Measurements from ENCODE around the gene RAD50. TPM values are rescaled to one million over a fixed set of nuclear protein-coding genes. Genes with fewer than 3 reads are reported as not detected.
"Not testable (repeated sequence)": the region's sequence is repeated elsewhere in the genome, so short reads cannot be mapped to it uniquely, and the experiment has no call there.

The RAD50 gene
- total RNA-seq, 1 donor from 2014 or later, result 18.6 TPM

DNA sequence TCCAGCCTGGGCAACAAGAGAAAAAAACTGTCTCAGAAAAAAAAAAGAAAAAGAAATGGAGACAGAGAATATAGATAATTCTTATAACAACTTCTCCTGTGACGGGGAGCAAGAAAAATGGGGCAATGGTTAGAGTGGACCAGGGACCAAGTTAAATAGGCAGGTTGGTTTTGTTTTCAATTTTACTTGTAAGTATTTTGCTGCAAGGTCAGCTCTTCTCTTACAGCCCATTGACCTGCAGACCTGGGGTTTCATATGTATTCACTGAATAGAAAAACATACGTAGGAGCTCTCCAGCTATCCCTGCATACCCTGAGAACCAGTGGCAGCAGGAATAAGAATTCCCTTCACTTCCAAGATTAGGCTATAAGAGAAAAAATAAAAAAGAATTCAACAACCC, 72.0 kb downstream of the RAD50 start:
- DNase-seq (ENCODE audit: extremely low read depth, low read depth, low spot score), result no peak

DNA sequence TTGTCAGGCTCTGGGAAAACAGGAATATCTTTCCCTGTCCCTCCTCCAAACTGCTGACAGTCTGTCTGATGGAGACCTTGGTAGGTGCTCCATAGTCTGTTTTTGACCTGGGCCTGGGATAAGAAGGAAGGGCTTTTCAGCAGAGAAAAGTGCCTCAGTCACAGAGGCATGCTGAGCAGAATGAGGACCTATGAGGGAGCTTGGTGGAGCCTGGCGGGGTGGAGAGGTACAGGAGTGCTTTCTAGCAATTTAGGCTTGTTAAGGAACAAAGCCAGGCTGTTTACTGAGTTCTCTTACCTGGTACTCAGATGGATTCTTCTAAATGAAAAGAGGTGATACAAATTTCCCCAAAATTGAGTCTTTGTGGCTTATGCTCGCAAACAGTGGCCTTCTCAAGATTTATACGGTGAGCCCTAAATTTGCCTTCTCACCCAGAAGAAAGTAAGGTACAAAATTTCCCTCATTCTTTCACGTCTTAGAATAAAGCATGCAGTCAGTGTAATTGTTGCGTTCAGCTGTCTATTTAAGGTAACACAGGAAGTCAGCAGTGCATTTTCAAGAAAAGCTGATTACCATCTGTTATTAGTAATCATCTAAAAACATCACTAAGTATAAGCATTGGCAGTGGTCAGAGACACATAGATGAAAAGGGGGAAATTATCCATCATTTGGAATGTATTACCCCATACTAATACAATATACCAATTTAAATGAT, 72.6 kb downstream of the RAD50 start:
- no peak for DNase-seq (ENCODE audit: extremely low read depth, low read depth, low spot score)

DNA sequence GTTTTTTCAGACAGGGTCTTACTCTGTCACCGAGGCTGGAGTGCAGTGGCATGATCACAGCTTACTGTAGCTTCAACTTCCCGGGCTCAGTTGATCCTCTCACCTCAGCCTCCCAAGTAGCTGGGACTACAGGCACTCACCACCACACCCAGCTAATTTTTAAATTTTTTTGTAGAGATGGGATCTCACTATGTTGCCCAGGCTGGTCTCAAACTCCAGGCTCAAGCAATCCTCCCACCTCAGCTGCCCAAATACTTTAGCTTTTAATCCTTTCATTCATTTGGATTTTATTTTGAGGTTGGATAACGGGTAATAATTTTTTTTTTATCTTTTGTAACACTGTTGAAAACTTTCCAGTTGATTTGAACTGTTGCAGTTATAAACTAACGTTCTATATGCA, 76.8 kb downstream of the RAD50 start:
- not testable (repeated sequence) for DNase-seq (ENCODE audit: extremely low read depth, low read depth, low spot score)

DNA sequence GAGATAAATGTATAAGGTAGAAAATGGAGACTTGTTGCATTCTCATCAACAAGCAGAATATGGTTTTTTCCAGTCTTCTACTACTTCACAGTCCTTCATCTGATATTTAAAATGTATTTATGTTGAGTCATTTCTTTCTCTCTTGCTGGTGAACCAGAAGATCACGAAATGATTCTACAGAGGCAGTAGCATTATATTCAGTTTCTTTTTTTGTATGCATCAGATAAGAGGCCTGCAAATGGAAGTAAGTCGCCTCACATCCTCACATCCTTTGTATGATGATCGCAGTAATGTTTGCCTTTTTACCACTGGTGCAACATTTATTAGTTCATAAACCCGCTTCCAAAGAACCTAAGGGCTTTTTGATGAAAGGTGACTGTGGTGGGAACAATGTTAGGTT, 79.1 kb downstream of the RAD50 start:
- no peak for DNase-seq (ENCODE audit: extremely low read depth, low read depth, low spot score)

DNA sequence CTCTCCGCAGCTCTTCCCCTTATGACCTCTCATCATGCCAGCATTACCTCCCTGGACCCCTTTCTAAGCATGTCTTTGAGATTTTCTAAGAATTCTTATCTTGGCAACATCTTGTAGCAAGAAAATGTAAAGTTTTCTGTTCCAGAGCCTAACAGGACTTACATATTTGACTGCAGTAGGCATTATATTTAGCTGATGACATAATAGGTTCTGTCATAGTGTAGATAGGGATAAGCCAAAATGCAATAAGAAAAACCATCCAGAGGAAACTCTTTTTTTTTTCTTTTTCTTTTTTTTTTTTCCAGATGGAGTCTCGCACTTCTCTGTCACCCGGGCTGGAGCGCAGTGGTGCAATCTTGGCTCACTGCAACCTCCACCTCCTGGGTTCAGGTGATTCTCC, 80.5 kb downstream of the RAD50 start:
- DNase-seq (ENCODE audit: extremely low read depth, low read depth, low spot score), result no peak

DNA sequence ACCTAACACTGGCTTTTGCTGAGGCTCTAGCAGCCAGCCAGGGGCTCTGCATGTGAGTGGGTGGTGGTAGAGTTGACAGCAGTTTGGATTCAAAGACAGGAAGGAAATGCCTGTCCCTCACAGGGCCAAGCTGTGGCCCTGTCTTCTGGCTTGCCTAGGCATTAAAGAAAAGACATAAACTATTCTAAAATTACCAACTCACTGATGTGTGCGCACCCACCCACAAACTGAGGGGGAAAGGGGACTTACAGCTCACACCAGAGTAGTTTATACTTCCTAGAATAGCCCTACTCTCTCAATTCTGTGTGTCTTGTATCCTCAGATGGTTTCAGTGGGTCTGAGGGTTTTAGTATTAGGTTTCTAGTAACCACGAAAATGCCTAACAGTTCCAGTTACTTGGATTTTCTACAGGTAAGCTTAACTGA, 82.9 kb downstream of the RAD50 start:
- no peak for DNase-seq (ENCODE audit: extremely low read depth, low read depth, low spot score)

DNA sequence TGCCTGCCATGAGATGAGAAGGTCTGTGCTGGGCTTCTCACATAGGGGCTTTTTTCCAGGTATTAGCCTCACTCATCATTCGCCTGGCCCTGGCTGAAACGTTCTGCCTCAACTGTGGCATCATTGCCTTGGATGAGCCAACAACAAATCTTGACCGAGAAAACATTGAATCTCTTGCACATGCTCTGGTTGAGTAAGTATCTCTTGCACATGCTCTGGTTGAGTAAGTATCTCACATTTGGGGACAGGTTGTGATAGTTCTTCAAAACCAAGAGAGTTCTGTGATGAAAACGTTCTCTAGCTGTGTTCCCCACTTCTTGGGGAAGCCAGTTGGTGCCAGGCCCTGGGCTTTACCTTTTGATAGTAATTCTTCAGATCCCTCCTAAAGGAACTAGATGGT, 83.8 kb downstream of the RAD50 start:
- no peak for DNase-seq (ENCODE audit: extremely low read depth, low read depth, low spot score)

DNA sequence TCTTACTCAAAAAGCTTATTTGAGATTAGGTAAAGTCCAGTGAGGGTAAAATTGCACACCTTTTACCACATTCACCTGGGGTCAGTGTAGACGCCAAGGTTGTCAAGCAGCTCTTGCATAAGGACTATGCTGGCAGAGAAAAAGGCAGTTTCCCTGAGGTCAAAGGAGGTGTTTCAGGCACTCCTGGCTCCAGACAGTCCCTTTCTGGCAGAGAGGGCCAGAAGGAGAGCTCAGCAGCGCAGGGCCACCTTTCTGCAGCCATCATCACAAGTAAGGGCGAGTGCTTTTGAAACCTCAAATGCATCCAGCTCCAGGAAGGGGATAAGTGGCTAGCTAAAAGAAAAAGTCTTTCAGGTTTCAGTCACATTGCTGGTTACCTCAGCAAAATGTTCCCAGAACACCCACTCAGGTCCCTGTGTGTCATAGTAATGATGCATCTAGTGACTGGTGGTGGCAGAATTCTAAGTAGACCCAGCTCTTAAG, 84.5 kb downstream of the RAD50 start:
- DNase-seq (ENCODE audit: extremely low read depth, low read depth, low spot score), result no peak

DNA sequence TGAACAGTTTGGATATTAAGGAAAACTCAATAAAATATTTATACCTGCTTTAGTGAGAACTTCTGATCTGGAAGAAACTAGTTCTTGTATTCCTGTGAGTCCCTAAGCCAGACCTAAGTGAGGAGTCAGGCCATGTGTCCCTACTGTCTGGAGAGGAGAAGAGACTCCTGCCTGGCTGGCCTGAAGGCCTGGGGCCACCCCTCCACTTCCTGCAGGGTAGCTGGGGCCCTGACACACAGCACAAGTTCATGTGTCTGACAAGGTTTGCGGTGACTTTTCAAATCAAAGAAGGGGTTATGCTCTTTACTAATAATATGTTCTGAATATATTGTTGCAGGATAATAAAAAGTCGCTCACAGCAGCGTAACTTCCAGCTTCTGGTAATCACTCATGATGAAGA, 85.1 kb downstream of the RAD50 start:
- no peak for DNase-seq (ENCODE audit: extremely low read depth, low read depth, low spot score)

DNA sequence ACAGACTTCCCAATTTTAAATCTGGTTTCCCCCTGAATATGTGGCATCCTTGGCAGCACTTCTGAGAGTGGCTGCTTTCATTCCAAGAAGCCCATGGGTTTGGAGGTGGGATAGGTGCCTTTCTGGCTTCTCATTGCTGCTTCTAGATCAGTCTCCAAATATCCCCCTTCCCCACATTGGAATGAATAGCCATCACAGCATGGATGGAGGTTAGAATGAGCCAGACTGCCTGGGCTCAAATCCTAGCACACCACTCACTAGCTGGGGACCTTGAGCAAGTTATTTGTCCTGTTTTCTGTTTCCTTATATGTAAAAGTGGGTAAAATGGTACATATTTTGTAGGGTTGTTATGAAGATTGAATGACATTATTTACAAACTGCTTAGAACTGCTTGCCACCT, 87.4 kb downstream of the RAD50 start:
- no peak for DNase-seq (ENCODE audit: extremely low read depth, low read depth, low spot score)

DNA sequence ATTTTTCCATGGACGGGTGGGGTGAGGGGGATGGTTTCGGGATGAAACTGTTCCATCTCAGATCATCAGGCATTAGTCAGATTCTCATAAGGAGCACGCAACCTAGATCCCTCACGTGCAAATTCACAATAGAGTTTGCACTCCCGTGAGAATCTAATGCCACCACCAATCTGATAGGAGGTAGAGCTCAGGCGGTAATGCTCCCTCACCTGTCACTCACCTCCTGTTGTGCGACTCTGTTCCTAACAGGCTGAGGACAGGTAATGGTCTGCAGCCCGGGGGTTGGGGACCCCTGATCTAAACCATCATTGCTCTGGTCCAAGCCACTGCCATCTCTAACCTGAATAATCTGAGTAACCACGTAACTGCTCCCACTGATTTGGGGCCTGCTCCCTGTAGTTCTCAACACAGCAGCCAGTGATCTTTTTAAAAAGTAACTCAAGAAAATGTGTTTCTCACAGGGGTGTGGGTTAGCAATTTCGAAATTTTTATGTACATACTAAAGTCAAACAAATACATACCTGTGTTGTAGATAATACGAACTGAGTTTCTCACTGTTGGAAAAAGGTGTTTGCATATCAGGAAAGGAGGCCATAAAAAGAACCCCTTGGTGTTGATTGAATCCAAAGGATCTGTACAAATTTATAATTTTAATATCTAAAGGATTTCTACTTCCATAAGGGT, 89.9 kb downstream of the RAD50 start:
- no peak for DNase-seq (ENCODE audit: extremely low read depth, low read depth, low spot score)

DNA sequence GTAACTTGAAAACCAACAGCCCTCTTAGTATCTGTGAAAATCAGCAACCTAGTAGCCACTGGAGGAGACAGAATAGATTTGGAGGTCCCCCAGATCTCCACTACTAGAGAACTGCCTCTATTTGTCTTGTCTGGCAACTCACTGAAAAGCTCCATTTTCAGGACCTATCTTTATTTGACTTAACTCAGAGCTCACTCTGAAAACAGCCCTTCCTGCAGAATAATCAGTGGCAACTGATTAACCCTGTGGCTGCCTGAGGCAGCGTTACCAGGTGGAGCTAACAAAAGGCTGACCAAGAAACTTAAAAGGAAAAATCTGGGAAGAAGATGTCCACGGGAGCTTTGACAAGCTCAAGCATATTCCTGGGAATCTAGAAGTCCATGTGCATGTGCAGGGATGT, 90.7 kb downstream of the RAD50 start:
- no peak for DNase-seq (ENCODE audit: extremely low read depth, low read depth, low spot score)

DNA sequence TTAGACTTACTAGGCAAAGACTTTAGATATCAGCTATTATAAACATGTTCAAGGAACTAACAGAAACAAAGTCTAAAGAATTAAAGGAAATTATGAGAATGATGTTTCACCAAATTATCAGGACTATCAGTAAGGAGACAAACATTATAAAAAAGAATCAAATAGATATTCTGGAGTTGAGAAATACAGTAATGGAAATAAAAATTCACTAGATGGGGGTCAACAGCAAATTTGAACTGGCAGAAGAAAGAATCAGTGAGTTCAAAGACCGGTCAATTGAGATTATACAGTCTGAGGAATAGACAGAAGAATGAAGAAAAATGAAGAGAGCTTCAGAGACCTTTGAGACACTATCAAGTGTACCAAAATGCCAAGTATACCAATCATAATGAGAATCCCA, 91.6 kb downstream of the RAD50 start:
- no peak for DNase-seq (ENCODE audit: extremely low read depth, low read depth, low spot score)

DNA sequence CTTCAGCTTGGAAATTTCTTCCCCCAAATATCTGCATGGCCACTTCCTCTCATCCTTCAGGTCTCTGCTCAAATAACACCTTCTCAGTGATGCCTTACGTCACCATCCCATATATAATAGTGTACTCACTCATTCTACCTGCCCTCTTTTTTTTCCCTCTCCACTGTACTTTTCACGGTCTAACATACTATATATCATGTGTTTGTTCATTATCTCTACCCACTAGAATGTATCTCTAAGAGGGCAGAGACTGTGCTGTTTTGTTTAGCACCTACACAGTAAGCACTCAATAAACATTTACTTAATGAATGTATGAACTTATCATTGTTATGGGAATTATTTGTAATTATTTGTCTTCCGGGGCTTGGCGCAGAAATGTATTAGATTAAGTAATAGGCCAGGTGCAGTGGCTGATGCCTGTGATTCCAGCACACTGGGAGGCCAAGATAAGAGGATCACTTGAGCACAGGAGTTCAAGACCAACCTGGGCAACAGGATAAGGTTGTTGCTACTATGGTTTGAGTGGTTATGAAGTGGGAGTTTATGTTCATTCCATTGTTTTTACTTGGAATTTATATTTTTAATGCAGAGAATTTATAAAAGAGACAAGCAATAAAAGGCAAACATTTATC, 95.2 kb downstream of the RAD50 start:
- DNase-seq (ENCODE audit: extremely low read depth, low read depth, low spot score), result no peak

DNA sequence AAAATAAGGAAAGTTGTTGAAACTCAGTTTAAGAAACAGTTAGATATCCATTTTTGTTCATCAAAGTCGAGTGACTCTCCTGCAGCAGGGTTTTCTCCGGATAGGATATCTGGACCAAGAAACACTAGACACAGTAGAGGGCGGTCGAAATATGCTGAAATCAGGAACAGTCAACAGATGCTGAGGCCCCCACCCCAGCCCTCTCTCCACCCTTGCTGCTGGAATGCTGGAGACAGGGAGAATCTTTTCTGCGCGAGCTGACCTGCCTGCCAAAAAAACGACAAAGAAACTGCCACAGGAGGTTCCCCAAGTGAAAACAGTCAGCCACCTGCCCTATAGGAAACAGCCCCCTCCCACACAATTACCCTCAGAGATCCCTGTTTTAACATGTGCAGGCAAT, 96.9 kb downstream of the RAD50 start:
- DNase-seq (ENCODE audit: extremely low read depth, low read depth, low spot score), result no peak

DNA sequence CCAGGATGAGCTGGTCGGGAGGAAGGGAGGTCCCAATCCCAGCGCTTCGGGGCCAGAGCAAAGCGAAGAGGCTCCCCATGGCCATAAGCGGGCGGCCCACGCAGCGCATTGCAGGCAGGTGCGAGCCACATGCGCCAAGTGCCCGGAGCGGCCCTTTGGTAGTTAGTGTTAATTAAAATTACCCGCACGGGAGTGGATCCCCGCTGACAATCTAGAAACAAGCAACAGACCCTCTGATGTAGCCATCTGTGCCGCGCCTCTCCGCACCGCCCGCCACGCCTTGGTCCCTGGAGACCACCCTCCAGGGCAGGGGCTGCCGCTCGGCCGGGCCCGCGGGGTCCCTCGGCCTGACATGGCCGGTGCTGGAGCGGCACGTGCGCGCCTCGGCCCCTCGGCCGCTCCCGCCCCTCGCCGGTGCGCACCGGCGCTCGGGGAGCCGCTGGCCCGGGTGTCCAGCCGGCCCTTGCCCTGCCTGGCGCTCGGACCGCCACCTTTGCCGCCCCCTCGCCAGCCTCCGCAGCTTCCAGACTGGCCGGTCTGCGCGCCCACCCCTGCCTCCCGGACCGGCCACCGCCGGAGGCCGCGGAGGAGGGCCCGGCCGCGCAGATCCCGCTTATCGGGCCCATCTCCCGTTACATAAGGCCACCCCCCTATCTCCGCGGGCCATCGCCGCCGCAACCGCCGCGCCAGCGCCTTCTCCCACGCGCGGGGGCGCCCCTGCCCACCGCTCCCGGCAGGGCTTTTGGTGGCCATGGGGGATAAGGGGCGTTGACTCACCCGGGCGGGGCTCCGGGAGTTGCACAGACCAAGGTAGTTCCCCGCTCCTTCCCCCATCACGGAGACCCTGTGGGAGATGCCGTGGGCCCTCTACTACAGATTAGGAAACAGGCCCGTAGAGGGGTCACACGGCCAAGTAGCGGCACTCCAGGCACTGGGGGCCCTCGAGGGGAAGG, 99.3 kb downstream of the RAD50 start:
- no peak for DNase-seq (ENCODE audit: extremely low read depth, low read depth, low spot score)

DNA sequence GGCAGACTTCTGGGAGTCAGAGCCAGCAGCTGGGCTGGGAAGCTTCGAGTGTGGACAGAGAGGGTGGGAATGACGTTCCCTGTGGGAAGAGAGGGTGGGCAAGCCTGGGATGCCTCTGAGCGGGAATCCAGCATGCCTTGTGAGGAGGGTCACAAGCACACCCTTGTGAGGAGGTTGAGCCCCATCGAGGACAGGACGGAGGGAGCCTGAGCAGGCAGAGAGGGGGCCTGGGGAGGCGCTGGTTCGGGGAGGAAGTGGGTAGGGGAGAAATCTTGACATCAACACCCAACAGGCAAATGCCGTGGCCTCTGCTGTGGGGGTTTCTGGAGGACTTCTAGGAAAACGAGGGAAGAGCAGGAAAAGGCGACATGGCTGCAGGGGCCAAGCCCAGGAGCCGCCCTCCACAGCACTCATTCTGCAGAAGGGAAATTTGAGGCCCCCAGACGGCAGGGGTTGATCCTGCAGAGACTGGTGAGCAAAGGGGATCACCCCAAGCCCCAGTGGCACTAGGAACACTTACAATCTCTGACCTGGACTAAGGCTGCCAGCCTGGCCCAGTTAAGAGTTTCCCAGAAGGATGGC, 100.1 kb downstream of the RAD50 start:
- DNase-seq (ENCODE audit: extremely low read depth, low read depth, low spot score), result no peak

DNA sequence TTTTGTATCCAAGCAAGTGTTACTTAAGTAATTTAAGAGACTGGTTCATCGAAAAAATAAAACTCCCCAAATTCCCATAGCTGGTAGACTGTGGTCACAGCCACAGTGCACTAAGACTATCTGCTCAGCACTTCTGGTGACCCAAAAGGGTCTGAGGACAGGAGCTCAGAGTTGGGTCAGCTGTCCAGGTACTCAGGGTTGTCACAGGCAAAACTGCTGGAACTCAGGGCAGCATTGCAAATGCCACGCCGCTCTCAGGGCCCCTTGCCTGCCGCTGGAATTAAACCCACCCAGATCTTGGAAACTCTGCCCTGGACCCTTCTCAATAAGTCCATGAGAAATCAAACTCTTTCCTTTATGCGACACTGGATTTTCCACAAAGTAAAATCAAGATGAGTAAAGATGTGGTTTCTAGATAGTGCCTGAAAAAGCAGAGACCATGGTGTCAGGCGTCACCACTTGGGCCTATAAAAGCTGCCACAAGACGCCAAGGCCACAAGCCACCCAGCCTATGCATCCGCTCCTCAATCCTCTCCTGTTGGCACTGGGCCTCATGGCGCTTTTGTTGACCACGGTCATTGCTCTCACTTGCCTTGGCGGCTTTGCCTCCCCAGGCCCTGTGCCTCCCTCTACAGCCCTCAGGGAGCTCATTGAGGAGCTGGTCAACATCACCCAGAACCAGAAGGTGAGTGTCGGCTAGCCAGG, 101.1 kb downstream of the RAD50 start, which contains the start of gene IL13:
TSS of gene IL13 (plus strand) at position 498 of the 705 bp plus-strand sequence. CDS start at position 512, 14 bp downstream.
- no peak for DNase-seq (ENCODE audit: extremely low read depth, low read depth, low spot score)

DNA sequence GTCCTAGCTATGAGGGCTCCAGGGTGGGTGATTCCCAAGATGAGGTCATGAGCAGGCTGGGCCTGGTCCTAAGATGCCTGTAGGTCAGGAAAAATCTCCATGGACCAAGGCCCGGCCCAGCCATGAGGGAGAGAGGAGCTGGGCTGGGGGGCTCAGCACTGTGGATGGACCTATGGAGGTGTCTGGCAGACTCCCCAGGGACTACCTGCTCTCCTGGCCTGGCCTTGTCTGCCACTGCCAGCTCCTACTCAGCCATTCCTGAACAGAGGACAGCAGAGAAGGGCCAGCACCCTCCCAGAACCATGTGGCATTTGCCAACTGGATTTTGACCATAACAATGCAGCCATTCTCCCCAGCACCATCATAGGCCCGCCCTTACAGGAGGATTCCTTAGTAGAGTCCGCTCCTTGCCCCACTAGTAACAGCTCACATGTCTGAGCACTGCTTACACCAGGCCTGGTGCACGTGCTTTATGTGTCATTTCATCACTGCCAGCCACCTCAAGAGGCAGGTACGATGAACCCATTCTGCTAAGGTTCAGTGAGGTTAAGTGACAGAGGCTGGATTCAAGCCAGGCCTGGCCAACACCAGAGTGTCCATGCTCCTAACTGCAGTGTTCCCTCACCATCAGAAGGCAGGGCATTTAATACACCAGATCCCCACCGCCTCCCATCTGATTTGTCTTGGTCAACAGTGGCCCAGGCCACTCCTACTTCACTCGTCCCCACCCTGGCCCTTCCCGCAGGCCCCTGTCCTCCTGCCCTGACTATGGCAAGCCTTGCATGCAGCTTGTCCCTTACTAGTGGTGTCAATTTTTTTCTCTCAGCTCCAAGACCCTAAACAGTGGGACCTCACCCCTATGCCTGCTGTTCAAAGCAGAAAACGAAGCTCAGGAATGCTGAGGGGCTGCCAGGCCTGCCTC, 101.9 kb downstream of the RAD50 start:
- DNase-seq (ENCODE audit: extremely low read depth, low read depth, low spot score), result no peak

All from glomerular endothelial cell (primary cell).